ENCODE results near the gene KLRC2. TPM values are rescaled to one million over a fixed set of nuclear protein-coding genes. Genes with fewer than 3 reads are reported as not detected.

Gene KLRC2
- total RNA-seq, 1 donor, result 0.36 TPM

- no peaks in the 10 kb centered on the region for H3K9me3 ChIP-seq (ENCODE audit: low read depth, low read length)
- H3K4me3 ChIP-seq (ENCODE audit: insufficient read depth, low read length), result no peak overlapping the region
- H2AFZ ChIP-seq (ENCODE audit: low read length), result no peak overlapping the region
- no peaks in the 10 kb centered on the region for H3K4me1 ChIP-seq (ENCODE audit: insufficient read depth, low read length)
- DNase-seq (ENCODE audit: insufficient read length, low spot score, missing footprints), result no peak
- H3K79me2 ChIP-seq (ENCODE audit: insufficient read depth, low read length), result no peaks in the 10 kb centered on the region
- TF ChIP-seq, protein P1, sequence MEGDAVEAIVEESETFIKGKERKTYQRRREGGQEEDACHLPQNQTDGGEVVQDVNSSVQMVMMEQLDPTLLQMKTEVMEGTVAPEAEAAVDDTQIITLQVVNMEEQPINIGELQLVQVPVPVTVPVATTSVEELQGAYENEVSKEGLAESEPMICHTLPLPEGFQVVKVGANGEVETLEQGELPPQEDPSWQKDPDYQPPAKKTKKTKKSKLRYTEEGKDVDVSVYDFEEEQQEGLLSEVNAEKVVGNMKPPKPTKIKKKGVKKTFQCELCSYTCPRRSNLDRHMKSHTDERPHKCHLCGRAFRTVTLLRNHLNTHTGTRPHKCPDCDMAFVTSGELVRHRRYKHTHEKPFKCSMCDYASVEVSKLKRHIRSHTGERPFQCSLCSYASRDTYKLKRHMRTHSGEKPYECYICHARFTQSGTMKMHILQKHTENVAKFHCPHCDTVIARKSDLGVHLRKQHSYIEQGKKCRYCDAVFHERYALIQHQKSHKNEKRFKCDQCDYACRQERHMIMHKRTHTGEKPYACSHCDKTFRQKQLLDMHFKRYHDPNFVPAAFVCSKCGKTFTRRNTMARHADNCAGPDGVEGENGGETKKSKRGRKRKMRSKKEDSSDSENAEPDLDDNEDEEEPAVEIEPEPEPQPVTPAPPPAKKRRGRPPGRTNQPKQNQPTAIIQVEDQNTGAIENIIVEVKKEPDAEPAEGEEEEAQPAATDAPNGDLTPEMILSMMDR (IDR thresholded peaks at IDR 0.05; ENCODE audit: extremely low read depth, low read depth, low read length), result no peak
- H3K4me2 ChIP-seq (ENCODE audit: insufficient read depth, low read length), result no peak overlapping the region
- H3K27me3 ChIP-seq (ENCODE audit: insufficient read depth, low read length), result no peaks in the 10 kb centered on the region
- H3K36me3 ChIP-seq (ENCODE audit: insufficient read depth, low read length), result no peaks in the 10 kb centered on the region
- no peaks in the 10 kb centered on the region for H4K20me1 ChIP-seq (ENCODE audit: insufficient read depth, low read length)
- H3K27ac ChIP-seq (ENCODE audit: low read depth, low read length), result no peak overlapping the region
These were observed 29.1 kb downstream of the KLRC2 start for GRCh38 chr12:10406725-10407124.

GRCh38 chr12:10405294-10405693 lies 30.5 kb downstream of the KLRC2 start:
- Histone ChIP-seq H3K27ac (ENCODE audit: low read depth, low read length) (no peak overlapping the region), H2AFZ (ENCODE audit: low read length) (no peak overlapping the region), H3K9me3 (ENCODE audit: low read depth, low read length) (no peaks in the 10 kb centered on the region), H3K4me3 (ENCODE audit: insufficient read depth, low read length) (no peak overlapping the region), H3K27me3 (ENCODE audit: insufficient read depth, low read length) (no peaks in the 10 kb centered on the region), H3K4me1 (ENCODE audit: insufficient read depth, low read length) (no peaks in the 10 kb centered on the region), H4K20me1 (ENCODE audit: insufficient read depth, low read length) (no peaks in the 10 kb centered on the region), H3K4me2 (ENCODE audit: insufficient read depth, low read length) (no peak overlapping the region), H3K36me3 (ENCODE audit: insufficient read depth, low read length) (no peaks in the 10 kb centered on the region), H3K79me2 (ENCODE audit: insufficient read depth, low read length) (no peaks in the 10 kb centered on the region)
- TF ChIP-seq, protein P1 (IDR thresholded peaks at IDR 0.05; ENCODE audit: extremely low read depth, low read depth, low read length), result no peak
- no peak for DNase-seq (ENCODE audit: insufficient read length, low spot score, missing footprints)

- Histone ChIP-seq H3K27ac (ENCODE audit: low read depth, low read length) (no peak overlapping the region), H3K4me2 (ENCODE audit: insufficient read depth, low read length) (no peak overlapping the region), H3K4me3 (ENCODE audit: insufficient read depth, low read length) (no peak overlapping the region), H3K9me3 (ENCODE audit: low read depth, low read length) (no peaks in the 10 kb centered on the region), H2AFZ (ENCODE audit: low read length) (no peak overlapping the region), H3K27me3 (ENCODE audit: insufficient read depth, low read length) (no peaks in the 10 kb centered on the region), H4K20me1 (ENCODE audit: insufficient read depth, low read length) (no peaks in the 10 kb centered on the region), H3K79me2 (ENCODE audit: insufficient read depth, low read length) (no peaks in the 10 kb centered on the region), H3K4me1 (ENCODE audit: insufficient read depth, low read length) (no peaks in the 10 kb centered on the region), H3K36me3 (ENCODE audit: insufficient read depth, low read length) (no peaks in the 10 kb centered on the region)
- no peak for DNase-seq (ENCODE audit: insufficient read length, low spot score, missing footprints)
- TF ChIP-seq, protein P1 (IDR thresholded peaks at IDR 0.05; ENCODE audit: extremely low read depth, low read depth, low read length), result no peak
These were observed 31.0 kb downstream of the KLRC2 start for GRCh38 chr12:10404798-10405197.

GRCh38 chr12:10400829-10401228 lies 35.0 kb downstream of the KLRC2 start:
- Histone ChIP-seq H3K27ac (ENCODE audit: low read depth, low read length) (no peak overlapping the region), H3K79me2 (ENCODE audit: insufficient read depth, low read length) (no peaks in the 10 kb centered on the region), H3K9me3 (ENCODE audit: low read depth, low read length) (no peaks in the 10 kb centered on the region), H3K27me3 (ENCODE audit: insufficient read depth, low read length) (no peaks in the 10 kb centered on the region), H2AFZ (ENCODE audit: low read length) (no peak overlapping the region), H3K36me3 (ENCODE audit: insufficient read depth, low read length) (no peaks in the 10 kb centered on the region), H4K20me1 (ENCODE audit: insufficient read depth, low read length) (no peaks in the 10 kb centered on the region), H3K4me2 (ENCODE audit: insufficient read depth, low read length) (no peak overlapping the region), H3K4me1 (ENCODE audit: insufficient read depth, low read length) (no peaks in the 10 kb centered on the region), H3K4me3 (ENCODE audit: insufficient read depth, low read length) (no peak overlapping the region)
- DNase-seq (ENCODE audit: insufficient read length, low spot score, missing footprints), result no peak
- TF ChIP-seq, protein P1 (IDR thresholded peaks at IDR 0.05; ENCODE audit: extremely low read depth, low read depth, low read length), result no peak
